Measurements from ENCODE around the gene PITX1.

The PITX1 gene

DNA sequence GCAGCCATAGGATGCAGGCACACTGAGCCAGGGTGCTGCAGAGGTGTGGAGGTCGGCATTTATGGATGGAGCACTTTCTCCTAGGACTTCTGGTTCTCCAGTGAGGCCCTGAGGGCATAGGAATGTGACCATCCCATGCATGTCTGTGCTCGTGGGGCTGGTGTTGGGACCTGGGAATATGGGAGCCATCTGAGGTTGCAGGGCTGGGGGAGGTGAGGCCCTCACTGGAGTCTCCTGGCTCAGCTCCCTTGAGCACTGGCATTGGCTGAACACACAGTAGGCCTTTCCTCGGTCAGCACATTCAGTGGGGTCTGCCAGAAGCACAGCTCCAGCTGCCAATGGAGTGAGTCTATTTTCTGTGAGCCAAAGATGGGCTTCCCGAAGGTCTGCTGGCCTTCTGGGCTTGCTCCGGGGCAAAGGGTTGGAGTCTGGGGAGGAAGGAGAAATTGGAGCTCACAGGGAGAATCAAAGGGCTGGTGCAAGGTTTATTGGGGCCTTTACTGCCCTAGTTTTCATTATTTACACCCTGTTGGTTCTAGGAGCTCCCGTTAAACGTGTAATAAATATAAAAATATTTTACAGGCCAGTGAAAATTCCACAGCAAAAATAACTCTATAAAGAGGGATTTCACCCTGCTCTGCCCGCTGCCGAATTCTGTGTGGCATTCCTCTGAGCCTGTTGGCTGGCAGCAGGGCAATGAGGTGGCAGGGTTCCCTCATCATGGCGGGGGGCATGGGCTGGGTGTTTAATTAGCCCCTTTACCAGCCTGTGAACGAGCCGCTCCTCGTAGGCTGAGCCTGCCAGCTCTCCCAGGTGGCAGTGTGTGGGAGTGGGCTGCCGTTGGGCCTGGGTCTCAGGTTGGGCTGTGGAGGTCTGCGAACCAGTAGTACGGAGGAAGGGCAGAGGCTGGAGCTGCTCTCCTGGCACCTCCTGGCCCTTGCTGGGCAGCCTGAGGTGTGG lies 31.6 kb upstream of the PITX1 start:
- TF ChIP-seq CREB1 (IDR thresholded peaks at IDR 0.05; ENCODE audit: low read depth) (no peak), MAX (IDR thresholded peaks at IDR 0.05) (no peak), TAF1 (IDR thresholded peaks at IDR 0.05; ENCODE audit: low read depth) (no peak), YY1 (IDR thresholded peaks at IDR 0.05; ENCODE audit: low read depth) (no peak), TCF12 (IDR thresholded peaks at IDR 0.05; ENCODE audit: low read depth) (no peak)

DNA sequence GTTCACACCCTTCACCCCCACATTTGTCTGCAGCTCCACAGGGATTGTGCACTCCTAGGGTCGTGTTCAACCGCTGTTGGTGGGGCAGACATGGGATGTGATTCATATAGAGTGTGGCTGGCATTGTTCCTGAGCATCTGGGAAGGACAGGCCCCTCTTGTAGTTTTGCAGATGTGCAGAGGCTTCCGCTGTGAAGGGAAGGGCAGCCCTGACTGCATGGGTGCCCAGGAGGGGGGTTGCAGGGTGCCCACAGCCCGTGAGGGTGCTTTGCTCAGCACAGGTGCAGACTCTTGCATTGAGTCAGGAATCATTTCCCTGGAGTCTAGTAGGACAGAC lies 30.2 kb upstream of the PITX1 start:
- TF ChIP-seq ZBTB7A (IDR thresholded peaks at IDR 0.05; ENCODE audit: low read depth) (no peak), REST (IDR thresholded peaks at IDR 0.05; ENCODE audit: low read depth) (no peak)

DNA sequence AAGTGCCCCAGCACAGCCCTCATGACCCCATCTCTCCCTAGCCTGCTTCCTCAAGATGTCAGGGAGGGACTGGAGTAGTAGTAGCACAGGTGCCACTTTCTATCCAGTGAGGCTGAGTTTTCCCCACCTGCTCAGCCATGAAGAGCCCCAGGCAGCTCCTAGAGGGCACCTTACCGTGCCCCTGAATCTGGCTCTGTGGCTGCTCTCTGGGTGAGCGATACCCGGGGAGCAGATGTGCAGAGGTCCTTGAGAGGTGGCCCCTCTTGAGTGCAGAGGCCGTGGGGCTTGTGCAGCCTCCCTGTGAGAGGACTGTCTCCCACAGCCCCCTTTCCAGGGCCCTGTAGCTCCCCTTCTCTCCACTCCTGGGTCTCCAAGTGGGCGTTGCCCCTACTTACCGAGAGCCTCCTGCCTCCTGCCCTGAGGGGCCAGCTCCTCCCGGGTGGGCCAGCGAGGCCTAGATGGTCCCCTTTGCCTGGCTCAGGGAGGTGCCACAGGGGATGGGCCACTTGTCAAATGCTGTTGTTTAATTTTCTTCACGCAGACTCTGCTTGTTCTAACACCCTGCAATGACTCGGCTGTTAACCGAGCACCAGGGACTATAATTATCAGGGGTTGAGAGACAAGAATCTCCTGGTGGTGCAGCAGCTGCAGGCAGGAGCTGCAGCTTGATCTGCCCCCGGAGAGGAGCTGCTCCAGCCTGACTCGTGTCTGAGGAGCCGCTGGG lies 29.6 kb upstream of the PITX1 start:
- TF ChIP-seq EGR1 (IDR thresholded peaks at IDR 0.05) (no peak), TCF12 (IDR thresholded peaks at IDR 0.05; ENCODE audit: low read depth) (no peak), CREB1 (IDR thresholded peaks at IDR 0.05; ENCODE audit: low read depth) (no peak), FOXM1 (IDR thresholded peaks at IDR 0.05; ENCODE audit: borderline replicate concordance, low read depth) (no peak), NFIC (IDR thresholded peaks at IDR 0.05) (no peak)
- TF ChIP-seq, protein P1, sequence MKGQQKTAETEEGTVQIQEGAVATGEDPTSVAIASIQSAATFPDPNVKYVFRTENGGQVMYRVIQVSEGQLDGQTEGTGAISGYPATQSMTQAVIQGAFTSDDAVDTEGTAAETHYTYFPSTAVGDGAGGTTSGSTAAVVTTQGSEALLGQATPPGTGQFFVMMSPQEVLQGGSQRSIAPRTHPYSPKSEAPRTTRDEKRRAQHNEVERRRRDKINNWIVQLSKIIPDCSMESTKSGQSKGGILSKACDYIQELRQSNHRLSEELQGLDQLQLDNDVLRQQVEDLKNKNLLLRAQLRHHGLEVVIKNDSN (IDR thresholded peaks at IDR 0.05) = no peak

- TF ChIP-seq MAX (IDR thresholded peaks at IDR 0.05) = no peak
- no peak for TF ChIP-seq CREB1 (IDR thresholded peaks at IDR 0.05; ENCODE audit: low read depth)
- no peak for TF ChIP-seq YY1 (IDR thresholded peaks at IDR 0.05; ENCODE audit: low read depth)
- TF ChIP-seq, protein P1 (IDR thresholded peaks at IDR 0.05) = no peak
- TF ChIP-seq NFIC (IDR thresholded peaks at IDR 0.05) = no peak
- no peak for TF ChIP-seq RAD21 (IDR thresholded peaks at IDR 0.05; ENCODE audit: low read depth)
- TF ChIP-seq TCF12 (IDR thresholded peaks at IDR 0.05; ENCODE audit: low read depth) = no peak
- no peak for TF ChIP-seq TEAD4 (IDR thresholded peaks at IDR 0.05)
- no peak for TF ChIP-seq FOXM1 (IDR thresholded peaks at IDR 0.05; ENCODE audit: borderline replicate concordance, low read depth)
- TF ChIP-seq REST (IDR thresholded peaks at IDR 0.05; ENCODE audit: low read depth) = no peak
- TF ChIP-seq TAF1 (IDR thresholded peaks at IDR 0.05; ENCODE audit: low read depth) = no peak
- no peak for TF ChIP-seq ZBTB7A (IDR thresholded peaks at IDR 0.05; ENCODE audit: low read depth)
- no peak for TF ChIP-seq EGR1 (IDR thresholded peaks at IDR 0.05)
- no peak for TF ChIP-seq CEBPB (IDR thresholded peaks at IDR 0.05)
- TF ChIP-seq EP300 (IDR thresholded peaks at IDR 0.05; ENCODE audit: borderline replicate concordance) = no peak
Measured at GRCh38 chr5:135063056-135063445, 29.0 kb upstream of the PITX1 start.

DNA sequence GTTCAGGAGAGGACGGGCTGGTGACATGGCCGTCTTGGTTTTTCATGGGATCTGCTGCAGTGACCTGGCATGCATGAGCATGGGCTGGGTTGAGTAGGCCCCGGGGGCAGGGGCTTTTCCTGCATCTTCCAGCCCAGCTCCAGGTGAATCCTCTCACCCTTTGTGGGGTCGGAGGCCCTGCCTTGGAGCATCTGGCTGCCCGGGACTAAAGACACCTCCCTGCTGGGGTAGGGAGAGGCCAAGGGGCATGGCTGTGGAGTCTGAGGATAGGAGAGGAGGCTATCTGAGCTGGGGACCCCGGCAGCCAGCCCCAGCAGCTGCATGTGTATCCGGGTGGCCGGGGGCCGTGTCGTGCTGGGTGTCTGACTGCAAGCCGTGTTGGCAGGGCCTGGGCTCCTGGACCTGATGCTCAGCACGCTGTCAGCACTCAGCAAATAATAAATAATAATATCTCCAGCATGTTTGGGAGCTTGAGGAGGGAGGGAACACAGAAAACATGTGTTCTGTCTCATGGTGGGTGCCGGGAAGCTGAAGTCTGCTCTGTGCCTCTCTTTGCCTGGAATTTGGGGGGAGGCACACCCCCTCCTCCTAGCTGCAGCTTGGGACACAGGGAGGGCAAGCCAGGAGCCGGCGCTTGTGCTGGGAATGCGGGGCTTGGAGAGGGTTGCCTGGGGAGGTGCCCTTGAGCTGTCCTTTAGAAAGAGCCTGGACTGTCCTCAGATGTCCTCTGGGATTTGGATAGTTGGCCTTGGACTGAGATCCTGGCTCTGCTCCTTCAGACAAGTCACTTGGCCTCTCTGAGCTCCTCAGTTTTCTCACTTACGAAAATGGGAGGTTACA lies 28.4 kb upstream of the PITX1 start:
- TF ChIP-seq CEBPB (IDR thresholded peaks at IDR 0.05) (no peak), RAD21 (IDR thresholded peaks at IDR 0.05; ENCODE audit: low read depth) (no peak), TAF1 (IDR thresholded peaks at IDR 0.05; ENCODE audit: low read depth) (no peak), EGR1 (IDR thresholded peaks at IDR 0.05) (no peak)
